DOHH2 (cell line): ENCODE measurements around the gene STEAP3.

Experiments used
- CTCF ChIP-seq: fragments of 200-600 bp; sonication (generic); IDR thresholded peaks from one replicate; pipeline ENCODE4 v1.5.1; 2014; ENCODE audit warnings: antibody characterized with exemption, mild to moderate bottlenecking, low read depth, low read length; ENCODE audit not compliant: poor library complexity, severe bottlenecking
- EZH2phosphoT487 ChIP-seq: fragments of 200-600 bp; sonication (generic); IDR thresholded peaks from 2 replicates; pipeline ENCODE4 v1.6.1; 2017; ENCODE audit warnings: borderline replicate concordance, mild to moderate bottlenecking, antibody characterized with exemption, low read length, moderate library complexity, mixed read lengths

- TF ChIP-seq CTCF: no peak
- TF ChIP-seq EZH2phosphoT487: no peak
Observed at GRCh38 chr2:119249855-119250717, 26.5 kb downstream of the STEAP3 start.
